ENCODE results near the gene TAP2. TPM values are rescaled to one million over a fixed set of nuclear protein-coding genes. Genes with fewer than 3 reads are reported as not detected.
"Not testable (repeated sequence)": the region's sequence is repeated elsewhere in the genome, so short reads cannot be mapped to it uniquely, and the experiment has no call there.

The TAP2 gene
- total and polyA plus RNA-seq, 10 donors = 26.4 to 106 (median 48.4) TPM

DNA sequence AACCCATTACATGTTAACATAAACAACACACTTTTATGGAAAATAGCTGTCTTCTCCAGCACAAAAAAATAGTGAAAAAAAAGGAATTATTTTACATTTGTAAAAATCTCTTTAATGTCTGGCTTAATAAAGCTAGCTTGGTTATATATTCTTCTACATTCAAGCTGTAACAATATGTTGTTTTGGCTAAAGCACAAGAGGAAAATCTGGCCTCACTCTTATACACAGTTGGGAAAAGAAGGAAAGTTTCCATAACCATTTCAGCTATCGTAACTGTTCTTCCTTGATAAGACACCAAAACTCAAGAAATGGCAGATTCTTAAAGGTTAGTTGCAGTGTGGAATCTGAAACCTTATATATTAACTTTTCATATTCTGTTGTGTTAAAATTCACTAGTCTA, 29.4 kb downstream of the TAP2 start:
- intact Hi-C loops (cut with DNase I; ENCODE audit: low total_unique reads) = no loop called here
- Histone ChIP-seq H3K27me3 (replicated peaks in 1 of 7) (peaks cover 0 to 4% (median 0%) of the 10 kb centered on the region in 7 donors), H3K4me1 (peaks cover 0 to 20% (median 4%) of the 10 kb centered on the region in 6 donors), H3K4me3 (no peak overlapping the region), H3K27ac (no peak overlapping the region), H3K36me3 (peaks cover 0 to 37% (median 3%) of the 10 kb centered on the region in 6 donors), H3K9me3 (no peaks in the 10 kb centered on the region)
- WGBS, 5 donors = 0 to 63% (median 31%) methylated on average over 1 of the region's 1 CpG
- TF ChIP-seq, protein P1, sequence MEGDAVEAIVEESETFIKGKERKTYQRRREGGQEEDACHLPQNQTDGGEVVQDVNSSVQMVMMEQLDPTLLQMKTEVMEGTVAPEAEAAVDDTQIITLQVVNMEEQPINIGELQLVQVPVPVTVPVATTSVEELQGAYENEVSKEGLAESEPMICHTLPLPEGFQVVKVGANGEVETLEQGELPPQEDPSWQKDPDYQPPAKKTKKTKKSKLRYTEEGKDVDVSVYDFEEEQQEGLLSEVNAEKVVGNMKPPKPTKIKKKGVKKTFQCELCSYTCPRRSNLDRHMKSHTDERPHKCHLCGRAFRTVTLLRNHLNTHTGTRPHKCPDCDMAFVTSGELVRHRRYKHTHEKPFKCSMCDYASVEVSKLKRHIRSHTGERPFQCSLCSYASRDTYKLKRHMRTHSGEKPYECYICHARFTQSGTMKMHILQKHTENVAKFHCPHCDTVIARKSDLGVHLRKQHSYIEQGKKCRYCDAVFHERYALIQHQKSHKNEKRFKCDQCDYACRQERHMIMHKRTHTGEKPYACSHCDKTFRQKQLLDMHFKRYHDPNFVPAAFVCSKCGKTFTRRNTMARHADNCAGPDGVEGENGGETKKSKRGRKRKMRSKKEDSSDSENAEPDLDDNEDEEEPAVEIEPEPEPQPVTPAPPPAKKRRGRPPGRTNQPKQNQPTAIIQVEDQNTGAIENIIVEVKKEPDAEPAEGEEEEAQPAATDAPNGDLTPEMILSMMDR (IDR thresholded peaks at IDR 0.05 in 8 of 11, conservative IDR thresholded peaks at IDR 0.05 in 3 of 11) = no peak
- TF ChIP-seq POLR2A (IDR thresholded peaks at IDR 0.05) (no peak), POLR2AphosphoS5 (IDR thresholded peaks at IDR 0.05) (no peak)
- no peak for DNase-seq

DNA sequence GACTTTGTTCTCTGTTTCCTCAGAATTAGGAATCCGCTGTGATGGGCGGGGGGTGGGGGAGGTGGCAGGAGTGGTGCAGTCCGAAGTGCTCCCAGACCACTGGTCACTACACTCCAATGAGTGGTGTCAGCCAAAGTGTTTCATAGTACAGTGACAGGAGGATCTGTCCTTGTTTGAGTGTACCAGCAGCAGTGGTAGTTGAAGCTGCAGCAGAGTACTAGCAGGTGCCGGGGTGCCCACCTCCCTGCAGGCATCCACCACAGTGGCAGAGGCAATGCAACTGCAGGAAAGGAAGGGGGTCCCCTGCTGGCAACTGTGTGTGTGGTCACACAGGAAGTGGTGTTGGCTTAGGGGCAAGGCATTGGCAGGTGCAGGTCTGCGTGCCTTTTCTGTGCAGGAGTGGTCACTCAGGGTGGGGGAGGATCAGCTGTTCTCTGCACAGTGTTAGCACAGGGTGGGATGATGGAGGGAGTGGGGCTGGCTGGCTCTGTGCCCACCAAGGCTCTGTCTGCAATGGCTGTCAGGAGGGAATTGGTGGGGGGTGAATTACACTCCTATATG, 31.4 kb downstream of the TAP2 start:
- Histone ChIP-seq H3K36me3 (peaks cover 0 to 16% (median 0%) of the 10 kb centered on the region in 6 donors), H3K9me3 (no peaks in the 10 kb centered on the region), H3K4me1 (no peaks in the 10 kb centered on the region), H3K4me3 (no peak overlapping the region), H3K27ac (peak overlapping the region in 1 of 8 donors; percentile 46), H3K27me3 (replicated peaks in 1 of 7) (peaks cover 0 to 4% (median 0%) of the 10 kb centered on the region in 7 donors)
- intact Hi-C loops (cut with DNase I; ENCODE audit: low total_unique reads) = no loop called here
- TF ChIP-seq, protein P1 (IDR thresholded peaks at IDR 0.05 in 8 of 11, conservative IDR thresholded peaks at IDR 0.05 in 3 of 11) = no peak
- TF ChIP-seq POLR2A (IDR thresholded peaks at IDR 0.05) (no peak), POLR2AphosphoS5 (IDR thresholded peaks at IDR 0.05) (peak in 1 of 3 donors; percentile 15)
- 72 to 79% (median 78%) methylated on average over 5 of the region's 5 CpGs for WGBS, 5 donors
- DNase-seq = no peak

DNA sequence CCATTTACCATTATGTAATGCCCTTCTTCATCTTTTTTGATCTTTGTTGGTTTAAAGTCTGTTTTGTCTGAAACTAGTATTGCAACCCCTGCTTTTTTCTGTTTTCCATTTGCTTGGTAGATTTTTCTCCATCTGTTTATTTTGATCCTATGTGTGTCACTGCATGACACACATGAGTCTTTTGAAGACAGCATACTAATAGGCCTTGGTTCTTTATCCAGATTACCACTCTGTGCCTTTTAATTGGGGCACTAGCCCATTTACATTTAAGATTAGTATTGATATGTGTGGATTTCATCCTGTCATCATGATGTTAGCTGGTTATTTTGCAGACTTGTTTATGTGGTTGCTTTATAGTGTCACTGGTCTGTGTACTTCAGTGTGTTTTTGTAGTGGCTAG, 33.1 kb downstream of the TAP2 start:
- H3K27me3 ChIP-seq (replicated peaks in 1 of 7); H3K27ac ChIP-seq; H3K4me3 ChIP-seq; H3K9me3 ChIP-seq; DNase-seq; intact Hi-C loops (cut with DNase I; ENCODE audit: low total_unique reads); H3K4me1 ChIP-seq: not testable (repeated sequence)
- peaks cover 0 to 15% (median 0%) of the 10 kb centered on the region in 6 donors for H3K36me3 ChIP-seq

DNA sequence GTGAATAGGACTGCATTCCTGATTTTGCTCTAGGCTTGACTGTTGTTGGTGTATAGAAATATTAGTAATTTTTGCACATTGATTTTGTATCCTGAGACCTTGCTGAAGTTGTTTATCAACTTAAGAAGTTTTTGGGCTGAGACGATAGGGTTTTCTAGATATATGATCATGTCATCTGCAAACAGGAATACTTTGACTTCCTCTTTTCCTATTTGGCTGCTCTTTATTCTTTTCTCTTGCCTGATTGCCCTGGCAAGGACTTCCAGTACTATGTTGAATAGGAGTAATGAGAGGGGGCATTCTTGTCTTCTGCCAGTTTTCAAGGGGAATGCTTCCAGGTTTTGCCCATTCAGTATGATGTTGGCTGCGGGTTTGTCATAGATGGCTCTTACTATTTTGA, 35.1 kb downstream of the TAP2 start:
- Histone ChIP-seq H3K4me3 (no peak overlapping the region), H3K9me3 (peaks cover 0 to 18% (median 13%) of the 10 kb centered on the region in 8 donors), H3K4me1 (no peaks in the 10 kb centered on the region), H3K27me3 (replicated peaks in 1 of 7) (peaks cover 0 to 4% (median 0%) of the 10 kb centered on the region in 7 donors), H3K27ac (no peak overlapping the region), H3K36me3 (peaks cover 0 to 11% (median 0%) of the 10 kb centered on the region in 6 donors)
- 3 to 59% (median 36%) methylated on average over 2 of the region's 2 CpGs for WGBS, 5 donors
- intact Hi-C loops (cut with DNase I; ENCODE audit: low total_unique reads) = no loop called here
- TF ChIP-seq POLR2A (IDR thresholded peaks at IDR 0.05) (no peak), POLR2AphosphoS5 (IDR thresholded peaks at IDR 0.05) (no peak)
- TF ChIP-seq, protein P1 (IDR thresholded peaks at IDR 0.05 in 8 of 11, conservative IDR thresholded peaks at IDR 0.05 in 3 of 11) = no peak
- no peak for DNase-seq

Data from spleen (tissue), 11 donors.